GM21390 (cell line): ENCODE measurements around the gene NBPF1.
"Not testable (repeated sequence)": the region's sequence is repeated elsewhere in the genome, so short reads cannot be mapped to it uniquely, and the experiment has no call there.

Experiments used
- ATAC-seq: cut with Tn5 transposase; IDR thresholded peaks from one replicate; pipeline ENCODE4 v1.9.1; 2021; ENCODE audit not compliant: unreplicated experiment

NBPF1 gene

GRCh38 chr1:16642025-16642966, 28.9 kb upstream of the NBPF1 start:
- not testable (repeated sequence) for ATAC-seq

DNA sequence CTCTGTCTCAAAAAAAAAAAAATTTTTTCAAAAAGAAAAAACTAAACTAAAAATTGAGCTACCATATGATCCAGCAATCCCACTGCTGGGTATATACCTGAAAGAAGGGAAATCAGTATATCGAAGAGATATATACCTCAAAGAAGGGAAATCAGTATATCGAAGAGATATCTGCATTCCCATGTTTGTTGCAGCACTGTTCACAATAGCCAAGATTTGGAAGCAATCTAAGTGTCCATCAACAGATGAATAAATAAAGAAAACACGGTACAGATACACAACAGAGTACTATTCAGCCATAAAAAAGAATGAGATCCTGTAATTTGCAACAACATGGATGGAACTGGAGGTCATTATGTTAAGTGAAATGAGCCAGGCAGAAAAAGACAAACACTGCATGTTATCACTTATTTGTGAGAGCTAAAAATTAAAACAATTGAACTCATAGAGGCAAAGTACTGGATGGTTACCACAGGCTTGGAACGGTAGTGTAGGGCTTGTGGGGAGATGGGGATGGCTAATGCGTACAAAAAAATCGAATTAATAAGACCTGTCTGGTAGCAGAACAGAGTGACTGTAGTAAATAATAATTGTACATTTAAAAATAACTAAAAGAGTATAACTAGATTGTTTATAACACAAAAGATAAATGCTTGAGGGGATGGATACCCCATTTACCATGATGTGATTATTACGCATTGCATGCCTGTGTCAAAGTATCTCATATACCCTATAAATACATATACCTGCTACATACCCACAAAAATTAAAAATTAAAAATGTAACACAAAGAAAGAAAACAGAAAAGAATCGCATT, 28.0 kb upstream of the NBPF1 start:
- not testable (repeated sequence) for ATAC-seq

- not testable (repeated sequence) for ATAC-seq
These were observed 26.0 kb upstream of the NBPF1 start for GRCh38 chr1:16639091-16640031.

DNA sequence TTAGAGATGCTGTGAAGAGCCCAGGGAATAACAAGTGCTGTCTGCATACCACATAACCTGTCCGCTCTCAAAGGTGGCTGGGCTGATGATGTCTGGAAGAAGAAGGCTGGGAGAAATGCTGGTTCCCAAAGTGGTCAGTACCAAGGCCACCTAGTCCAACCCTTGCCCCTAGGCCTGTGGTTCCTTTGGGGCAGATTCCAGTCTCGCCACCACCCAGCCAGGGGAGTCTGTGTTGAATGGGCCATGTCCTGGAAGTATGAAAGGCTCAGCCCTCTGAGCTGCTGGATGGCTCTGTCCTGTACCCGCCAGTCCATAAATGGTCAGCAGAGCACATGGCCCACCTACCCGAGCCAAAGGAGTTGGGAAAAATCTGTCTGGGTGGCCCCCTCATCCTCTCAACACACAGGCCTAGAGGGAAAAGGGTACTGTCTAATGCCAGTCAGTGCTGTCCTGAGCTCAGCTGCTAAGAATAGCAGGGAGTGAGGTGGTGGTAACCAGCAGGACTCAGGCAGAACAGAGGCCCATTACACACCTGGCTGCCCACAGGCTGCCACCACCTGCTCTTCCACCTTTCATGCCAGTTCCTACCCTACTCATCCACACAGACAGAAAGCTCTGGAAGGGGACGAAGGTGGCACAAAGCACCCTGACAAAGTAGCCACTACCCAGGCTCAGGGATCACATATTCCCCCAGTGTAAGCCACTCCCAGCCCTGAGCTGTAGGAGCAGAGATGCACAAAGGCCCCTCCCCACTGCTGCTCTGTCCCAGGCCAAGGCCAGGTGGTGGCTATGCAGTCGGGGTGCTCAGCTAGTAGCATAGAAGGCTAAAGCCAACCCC, 24.8 kb upstream of the NBPF1 start:
- not testable (repeated sequence) for ATAC-seq

- not testable (repeated sequence) for ATAC-seq
These were observed 23.3 kb upstream of the NBPF1 start for GRCh38 chr1:16636551-16637195.

- not testable (repeated sequence) for ATAC-seq
These were observed 22.6 kb upstream of the NBPF1 start for GRCh38 chr1:16635959-16636358.

- ATAC-seq: not testable (repeated sequence)
These were observed 20.3 kb upstream of the NBPF1 start for GRCh38 chr1:16633540-16634282.

- not testable (repeated sequence) for ATAC-seq
These were observed 18.9 kb upstream of the NBPF1 start for GRCh38 chr1:16632044-16632850.

- ATAC-seq: no peak
These were observed 18.1 kb upstream of the NBPF1 start for GRCh38 chr1:16631248-16632043.

DNA sequence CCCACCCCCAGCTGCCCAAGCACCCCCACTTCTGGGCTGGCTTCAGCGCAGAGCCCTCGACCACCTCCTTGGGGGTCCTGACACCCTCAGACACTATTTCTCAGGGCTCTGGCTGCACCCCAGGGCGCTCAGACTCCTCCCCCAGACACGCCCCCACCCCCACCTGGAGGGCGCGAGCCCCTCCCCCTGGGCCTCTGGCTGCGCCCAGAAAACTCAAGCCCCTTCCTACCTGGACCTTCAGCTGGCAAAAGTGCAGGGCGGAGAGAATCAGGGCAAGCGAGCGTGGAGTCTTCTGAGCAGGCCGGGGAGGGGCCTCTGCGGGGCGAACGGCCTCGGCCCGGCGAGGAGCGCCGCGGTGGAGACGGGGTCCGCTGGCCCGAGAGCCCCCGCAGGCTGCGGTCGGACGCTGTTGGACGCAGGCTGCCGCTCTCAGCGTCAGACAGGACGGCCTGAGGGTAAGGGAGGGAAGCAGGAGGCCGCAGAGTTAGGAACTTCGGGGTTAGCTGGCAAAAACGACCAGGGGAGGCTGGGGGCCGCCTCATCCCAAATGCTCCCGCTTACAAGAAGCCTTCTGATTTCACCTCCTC, 17.4 kb upstream of the NBPF1 start:
- ATAC-seq: no peak

- not testable (repeated sequence) for ATAC-seq
These were observed 16.7 kb upstream of the NBPF1 start for GRCh38 chr1:16629916-16630530.

DNA sequence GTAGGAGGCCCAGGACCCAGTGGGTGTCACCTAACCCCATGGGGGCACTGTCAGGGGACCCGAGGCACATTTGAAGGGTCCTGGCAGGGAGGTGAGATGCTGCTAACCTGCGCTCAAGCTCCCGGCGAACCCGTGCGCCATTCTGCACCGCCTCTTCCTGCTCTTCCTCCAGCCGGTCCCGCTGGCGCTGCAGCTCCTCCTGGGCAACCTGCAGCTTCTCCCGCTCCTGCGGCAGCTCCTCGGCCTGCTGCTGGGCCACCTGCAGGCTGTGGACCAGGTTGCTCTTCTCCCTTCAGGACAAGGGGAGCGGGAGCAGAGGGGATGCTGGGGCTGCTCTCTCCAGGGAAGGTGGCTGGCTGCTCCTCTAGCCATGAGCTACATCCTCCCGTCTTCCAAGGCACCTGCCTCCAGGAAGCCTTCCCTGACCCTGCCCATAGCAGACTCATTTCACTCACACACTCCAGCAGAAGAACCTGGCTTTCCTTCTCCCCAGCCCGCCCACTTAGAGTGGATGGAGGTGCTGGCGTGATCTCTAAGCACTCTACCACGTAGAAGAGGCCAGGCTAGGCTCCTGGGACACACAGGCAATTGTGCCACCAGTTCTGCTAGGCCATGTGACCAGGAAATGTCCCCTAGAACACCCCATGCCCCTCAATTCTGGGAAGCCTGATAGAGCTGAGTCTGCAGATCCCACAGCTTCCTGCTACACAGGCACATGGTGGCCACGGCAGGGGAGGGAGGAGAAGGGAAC, 15.2 kb upstream of the NBPF1 start:
- no peak for ATAC-seq

GRCh38 chr1:16626409-16626983, 13.1 kb upstream of the NBPF1 start:
- ATAC-seq: not testable (repeated sequence)

DNA sequence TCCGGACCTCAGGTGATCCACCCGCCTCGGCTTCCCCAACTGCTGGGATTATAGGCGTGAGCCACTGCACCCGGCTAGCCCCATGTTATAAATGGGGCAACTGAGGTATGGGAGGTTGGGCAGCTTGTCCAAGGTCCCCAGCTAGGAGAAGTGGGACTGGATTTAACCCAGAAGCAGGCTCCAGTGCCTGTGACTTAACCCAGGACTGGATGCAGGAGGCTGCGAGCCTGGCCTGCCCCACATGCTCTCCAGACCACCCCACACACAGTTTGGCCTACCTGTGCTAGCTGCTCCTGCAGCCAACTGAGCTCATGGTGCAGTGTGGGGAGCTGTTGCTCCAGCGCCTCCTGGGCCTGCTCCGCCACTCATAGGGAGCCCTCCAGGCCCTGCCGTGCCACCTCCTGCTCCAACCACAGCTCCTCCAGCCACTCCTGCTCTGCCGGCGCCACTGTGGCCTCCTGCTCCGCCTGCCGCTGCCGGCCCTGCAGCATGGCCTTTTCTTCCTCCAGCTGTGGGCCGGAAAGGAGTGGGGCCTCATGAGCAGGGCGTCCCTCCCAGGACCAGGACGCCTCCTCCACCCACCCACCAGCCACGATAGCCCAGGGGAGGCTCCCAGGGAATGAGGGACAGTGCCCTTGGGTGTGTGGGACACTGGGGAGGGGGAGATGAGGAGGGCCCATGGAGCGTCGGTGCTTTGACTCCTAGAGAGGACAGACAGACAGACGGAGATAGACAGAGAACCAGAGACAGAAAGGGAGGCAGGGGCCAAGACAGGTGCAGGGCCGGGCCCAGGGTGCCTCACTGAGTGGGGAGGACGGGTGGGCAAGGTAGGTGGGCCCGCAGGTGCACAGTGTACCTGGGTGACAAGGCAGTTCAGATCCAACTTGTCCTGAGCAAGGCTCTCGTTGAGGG, 12.4 kb upstream of the NBPF1 start:
- ATAC-seq: no peak
